IMR-90 (cell line): ENCODE measurements around the gene LGALS16. TPM values are rescaled to one million over a fixed set of nuclear protein-coding genes. Genes with fewer than 3 reads are reported as not detected.

Source experiments
- ATAC-seq: fragments of 200-7000 bp; cut with Tn5 transposase; 2 replicates; pipeline ENCODE4 v1.9.1; 2020; ENCODE audit warnings: low read depth, mild to moderate bottlenecking, moderate library complexity
- BruUV-seq: library from RNA; stranded (reverse); fragments of 400-500 nt; replicated peaks from 2 replicates; lab custom pipeline; 2021; lab: Mats Ljungman, UMichigan
- CTCF ChIA-PET: fragments of 300-600 bp; formaldehyde crosslinking; extraction: SDS; loops from one replicate; lab custom pipeline; 2021; ENCODE audit warnings: antibody characterized with exemption; lab: Yijun Ruan, JAX
- POLR2A ChIA-PET: fragments of 300-600 bp; sonication (Branson Sonifier 250); formaldehyde crosslinking; loops from one replicate; lab custom pipeline; 2022; ENCODE audit warnings: antibody characterized with exemption; ENCODE audit not compliant: unreplicated experiment; lab: Charles Lee
- DNase-seq: peaks from one replicate; pipeline ENCODE4 v3.0.0; 2013
- H2AFZ ChIP-seq: replicated peaks from 2 replicates; pipeline ENCODE3; 2013; ENCODE audit warnings: low read length, mild to moderate bottlenecking; ENCODE audit not compliant: poor library complexity
- H2AK5ac ChIP-seq: 2 replicates; pipeline ENCODE4 v1.6.1; 2013; ENCODE audit warnings: low read depth, low read length, inconsistent platforms
- H2AK9ac ChIP-seq: replicated peaks from 2 replicates; pipeline ENCODE3; 2013; ENCODE audit warnings: mild to moderate bottlenecking, low read depth, low read length, moderate library complexity; ENCODE audit not compliant: poor library complexity
- H2BK120ac ChIP-seq: 2 replicates; pipeline ENCODE4 v1.6.1; 2013; ENCODE audit warnings: low read depth, low read length, inconsistent platforms
- H2BK15ac ChIP-seq: 3 replicates; pipeline ENCODE4 v1.6.1; 2013; ENCODE audit warnings: low read depth, low read length, inconsistent platforms
- H2BK20ac ChIP-seq: 2 replicates; pipeline ENCODE4 v1.6.1; 2013; ENCODE audit warnings: low read depth, mild to moderate bottlenecking, inconsistent platforms, low read length, moderate library complexity
- H2BK5ac ChIP-seq: 2 replicates; pipeline ENCODE4 v1.6.1; 2013; ENCODE audit warnings: mild to moderate bottlenecking, low read depth, low read length, inconsistent platforms; ENCODE audit not compliant: poor library complexity, severe bottlenecking
- H3K14ac ChIP-seq: replicated peaks from 2 replicates; pipeline ENCODE4 v1.6.1; 2013; ENCODE audit warnings: low read depth, low read length, inconsistent platforms
- H3K18ac ChIP-seq: 2 replicates; pipeline ENCODE4 v1.6.1; 2013; ENCODE audit warnings: low read depth, low read length, control low read depth
- H3K23ac ChIP-seq: 2 replicates; pipeline ENCODE4 v1.6.1; 2013; ENCODE audit warnings: low read depth, low read length, inconsistent platforms
- H3K27ac ChIP-seq: 2 replicates; pipeline ENCODE4 v1.5.1; 2013; ENCODE audit warnings: mild to moderate bottlenecking, control low read depth, low read length; ENCODE audit not compliant: insufficient read depth
- H3K27me3 ChIP-seq: 2 replicates; pipeline ENCODE4 v1.6.1; 2013; ENCODE audit warnings: low read length; ENCODE audit not compliant: control insufficient read depth, insufficient read depth
- H3K36me3 ChIP-seq: 2 replicates; pipeline ENCODE4 v1.6.1; 2013; ENCODE audit warnings: low read length, mixed read lengths; ENCODE audit not compliant: control insufficient read depth, insufficient read depth
- H3K4ac ChIP-seq: 2 replicates; pipeline ENCODE4 v1.6.1; 2013; ENCODE audit warnings: low read depth, low read length, inconsistent platforms
- H3K4me1 ChIP-seq: 2 replicates; pipeline ENCODE4 v1.6.1; 2013; ENCODE audit warnings: low read length, mixed read lengths; ENCODE audit not compliant: control insufficient read depth, insufficient read depth
- H3K4me2 ChIP-seq: 2 replicates; pipeline ENCODE4 v1.6.1; 2013; ENCODE audit warnings: low read depth, mild to moderate bottlenecking, control low read depth, low read length, moderate library complexity
- H3K4me3 ChIP-seq: 2 replicates; pipeline ENCODE4 v1.5.1; 2013; ENCODE audit warnings: low read depth, mild to moderate bottlenecking, control low read depth, low read length, moderate library complexity; ENCODE audit not compliant: insufficient read depth
- H3K56ac ChIP-seq: 2 replicates; pipeline ENCODE4 v1.6.1; 2013; ENCODE audit warnings: low read length, inconsistent platforms; ENCODE audit not compliant: insufficient read depth; ENCODE audit errors: extremely low read depth
- H3K79me1 ChIP-seq, 2 experiments: 2 replicates each; pipeline ENCODE4 v1.6.1; 2013; ENCODE audit warnings: low read length in 2 of 2, inconsistent platforms in 1 of 2, low read depth in 1 of 2
- H3K9ac ChIP-seq: 2 replicates; pipeline ENCODE4 v1.6.1; 2013; ENCODE audit warnings: low read depth, low read length, control low read depth
- H3K9me1 ChIP-seq: 2 replicates; pipeline ENCODE4 v1.6.1; 2013; ENCODE audit warnings: low read length, inconsistent platforms; ENCODE audit not compliant: insufficient read depth
- H3K9me3 ChIP-seq: 2 replicates; pipeline ENCODE4 v1.6.1; 2013; ENCODE audit warnings: low read length; ENCODE audit not compliant: control insufficient read depth, insufficient read depth
- H4K20me1 ChIP-seq: 2 replicates; pipeline ENCODE4 v1.6.1; 2013; ENCODE audit warnings: low read length, inconsistent platforms; ENCODE audit not compliant: insufficient read depth
- H4K5ac ChIP-seq: 2 replicates; pipeline ENCODE4 v1.6.1; 2013; ENCODE audit warnings: mild to moderate bottlenecking, low read depth, low read length, control low read depth
- H4K8ac ChIP-seq, 2 experiments: 2 replicates each; pipeline ENCODE4 v1.6.1; 2013; ENCODE audit warnings: low read depth in 2 of 2, low read length in 2 of 2, control low read depth in 1 of 2, inconsistent platforms in 1 of 2
- H4K91ac ChIP-seq: 2 replicates; pipeline ENCODE4 v1.6.1; 2013; ENCODE audit warnings: low read depth, low read length, inconsistent platforms; ENCODE audit not compliant: insufficient read depth
- CEBPB ChIP-seq: IDR thresholded peaks from 2 replicates; pipeline ENCODE4 v1.6.1; 2012; ENCODE audit warnings: low read depth, low read length, improper control_type of control experiment
- CTCF ChIP-seq: conservative IDR thresholded peaks from 2 replicates; pipeline ENCODE4 v1.5.1; 2012; ENCODE audit warnings: mild to moderate bottlenecking, low read depth, low read length, improper control_type of control experiment
- ELK1 ChIP-seq: fragments of 150-350 bp; IDR thresholded peaks from 2 replicates; pipeline ENCODE4 v1.6.1; 2016; ENCODE audit warnings: low read depth, mild to moderate bottlenecking, low read length, moderate library complexity, borderline replicate concordance
- FOS ChIP-seq: fragments of 150-350 bp; IDR thresholded peaks from 2 replicates; pipeline ENCODE4 v1.6.1; 2016; ENCODE audit warnings: low read depth, low read length
- MAFK ChIP-seq: IDR thresholded peaks from 2 replicates; pipeline ENCODE4 v1.6.1; 2012; ENCODE audit warnings: low read depth, low read length, improper control_type of control experiment
- MAZ ChIP-seq: IDR thresholded peaks from 2 replicates; pipeline ENCODE4 v1.6.1; 2012; ENCODE audit warnings: low read depth, mild to moderate bottlenecking, low read length, improper control_type of control experiment, moderate library complexity, borderline replicate concordance
- POLR2A ChIP-seq: IDR thresholded peaks from 2 replicates; pipeline ENCODE4 v1.6.1; 2012; ENCODE audit warnings: mild to moderate bottlenecking, low read depth, low read length
- RAD21 ChIP-seq: IDR thresholded peaks from 2 replicates; pipeline ENCODE4 v1.6.1; 2012; ENCODE audit warnings: low read length, improper control_type of control experiment
- RCOR1 ChIP-seq: IDR thresholded peaks from 2 replicates; pipeline ENCODE4 v1.6.1; 2012; ENCODE audit warnings: mild to moderate bottlenecking, low read length, improper control_type of control experiment; ENCODE audit not compliant: insufficient replicate concordance
- SMC3 ChIP-seq: fragments of 150-350 bp; IDR thresholded peaks from 2 replicates; pipeline ENCODE4 v1.6.1; 2016; ENCODE audit warnings: low read depth, mild to moderate bottlenecking, antibody characterized with exemption, low read length, moderate library complexity
- WGBS, 2 experiments: methylation state at CpG; one replicate each; pipeline versions ENCODE4 v1.1.5 to v1.1.7; 2013; ENCODE audit warnings: missing lambda C conversion rate in 2 of 2; ENCODE audit not compliant: insufficient read length in 1 of 2; ENCODE audit errors: extremely low coverage in 2 of 2; 5-methylcytosine and 5-hydroxymethylcytosine counted together
- dilution Hi-C: fragments of 300-500 bp; cut with HindIII; formaldehyde crosslinking; loops from one replicate; pipeline ENCODE4 v1.14.3; 2018; ENCODE audit warnings: low sequenced_read_pairs; ENCODE audit not compliant: unreplicated experiment
- in situ Hi-C: fragments of 300-500 bp; cut with MboI; formaldehyde crosslinking; loops from 3 replicates; pipeline ENCODE4 v1.14.3; 2019; ENCODE audit warnings: low sequenced_read_pairs, inconsistent platforms, mixed read lengths
- intact Hi-C: fragments of 100-400 bp; cut with micrococcal nuclease; formaldehyde crosslinking; loops from 2 replicates; pipeline ENCODE4 v1.10.0; 2022
- polyA plus RNA-seq, 3 experiments: library from polyadenylated mRNA; depleted of rRNA; stranded (reverse); fragments of >200 nt; gene quantifications; 2 replicates each; pipeline ENCODE4 v1.2.3, GENCODE V29; 2012; ENCODE audit warnings: low replicate concordance in 1 of 3
- total RNA-seq: library from RNA; depleted of rRNA; stranded (reverse); fragments of >200 nt; gene quantifications from 2 replicates; pipeline ENCODE4 v1.2.3, GENCODE V29; 2012

The LGALS16 gene
- total and polyA plus RNA-seq, 2 of the 4 experiments (the other 2 are of a cell fraction): not detected

- dilution Hi-C loops (no loop called here), intact Hi-C loops (no loop called here), in situ Hi-C loops (no loop called here)
- TF ChIP-seq POLR2A (no peak), FOS (no peak), MAZ (no peak), RCOR1 (no peak), ELK1 (no peak), SMC3 (no peak), RAD21 (no peak), CTCF (no peak), CEBPB (no peak), MAFK (no peak)
- ATAC-seq (no peak), DNase-seq (no peak)
- Histone ChIP-seq H4K5ac (no peak overlapping the region), H3K9me3 (no peaks in the 10 kb centered on the region), H3K14ac (no peak overlapping the region), H3K4me1 (no peaks in the 10 kb centered on the region), H4K8ac (no peak overlapping the region), H3K9ac (no peak overlapping the region), H3K27me3 (no peaks in the 10 kb centered on the region), H3K4me2 (no peak overlapping the region), H3K23ac (no peak overlapping the region), H2BK15ac (no peak overlapping the region), H4K20me1 (no peaks in the 10 kb centered on the region), H2BK20ac (no peak overlapping the region), H3K9me1 (no peaks in the 10 kb centered on the region), H2BK120ac (no peak overlapping the region), H3K4ac (no peak overlapping the region), H4K91ac (no peak overlapping the region), H3K56ac (no peak overlapping the region), H3K18ac (no peak overlapping the region), H2AK9ac (no peak overlapping the region), H3K4me3 (no peak overlapping the region), H3K27ac (no peak overlapping the region), H2AK5ac (no peak overlapping the region), H3K79me1 (no peaks in the 10 kb centered on the region), H3K36me3 (no peaks in the 10 kb centered on the region), H2AFZ (no peak overlapping the region), H2BK5ac (no peak overlapping the region)
- POLR2A ChIA-PET: no interaction called here
- BruUV-seq: no TSS peak
- WGBS, 2 experiments: no CpG with 5 or more reads among the region's 5 CpGs
- CTCF ChIA-PET: no interaction called here
Observed at GRCh38 chr19:39701291-39701690, 45.6 kb downstream of the LGALS16 start.
